Chondrocyte (in vitro differentiated cells): ENCODE data around the gene CCDC28A. TPM values are rescaled to one million over a fixed set of nuclear protein-coding genes. Genes with fewer than 3 reads are reported as not detected.
A peak's percentile ranks its signal among the peaks of the same experiment; 100 is the strongest.

Experiments used
- DNase-seq: peaks from one replicate; pipeline ENCODE4 v3.0.0; 2021; ENCODE audit warnings: mixed read lengths, low spot score
- H3K27ac Mint-ChIP-seq: one replicate; pipeline ENCODE4 v1.8.0; 2021; ENCODE audit warnings: mild to moderate bottlenecking, moderate library complexity, mixed read lengths; ENCODE audit not compliant: unreplicated experiment
- H3K27me3 Mint-ChIP-seq: 2 replicates; pipeline ENCODE4 v1.8.0; 2021; ENCODE audit warnings: low read depth, mixed read lengths
- H3K36me3 Mint-ChIP-seq: 2 replicates; pipeline ENCODE4 v1.8.0; 2021; ENCODE audit warnings: low read depth, mixed read lengths
- H3K4me1 Mint-ChIP-seq: 2 replicates; pipeline ENCODE4 v1.8.0; 2021; ENCODE audit warnings: low read depth, mild to moderate bottlenecking, mixed read lengths
- H3K4me3 Mint-ChIP-seq: one replicate; pipeline ENCODE4 v1.8.0; 2021; ENCODE audit warnings: mild to moderate bottlenecking, moderate library complexity, mixed read lengths; ENCODE audit not compliant: unreplicated experiment
- H3K9me3 Mint-ChIP-seq: 2 replicates; pipeline ENCODE4 v1.8.0; 2021; ENCODE audit warnings: low read depth, mixed read lengths
- total RNA-seq: library from RNA; stranded (reverse); gene quantifications from 3 replicates; pipeline ENCODE4 v1.2.1, GENCODE V29; 2021
- TF ChIP-seq, protein P1 (sequence below): fragments of 200-600 bp; sonication (generic); IDR thresholded peaks from 2 replicates; pipeline ENCODE4 v1.5.0; 2021; ENCODE audit warnings: antibody characterized with exemption, mild to moderate bottlenecking, moderate library complexity

CCDC28A gene
- total RNA-seq, 1 donor from 2014 or later, result 7.1 TPM

DNA sequence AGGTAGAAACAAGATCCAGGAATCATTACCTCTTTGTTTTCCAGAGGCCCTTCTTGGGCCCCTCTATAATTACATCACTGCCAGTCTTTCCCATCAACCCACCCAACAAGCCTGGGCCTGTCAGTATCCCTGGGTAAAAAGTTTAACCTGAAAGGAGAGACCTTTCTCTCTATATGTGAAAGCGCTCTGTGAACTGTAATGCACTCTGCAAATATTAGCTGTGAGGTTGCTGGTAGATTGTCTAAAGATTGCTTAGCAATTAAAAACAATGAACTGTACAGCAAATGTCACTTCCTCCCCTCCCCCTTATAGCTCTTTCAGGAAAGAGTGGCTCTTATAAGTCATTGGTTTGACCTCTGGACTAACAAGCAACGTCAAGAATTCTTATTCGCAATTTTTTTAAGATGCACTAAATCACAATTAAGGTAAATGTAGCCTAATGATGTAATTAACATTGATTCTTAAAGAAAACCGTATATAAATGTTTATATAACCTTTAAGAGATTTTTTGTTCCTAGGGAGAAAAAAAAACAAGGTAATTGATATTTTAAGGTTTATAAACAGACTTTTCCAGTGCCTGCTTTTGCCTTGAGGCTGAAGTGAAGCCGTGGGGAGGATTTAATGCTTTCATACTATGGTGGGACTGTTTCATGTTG lies 40.7 kb downstream of the CCDC28A start:
- DNase-seq, result no peak
- TF ChIP-seq, protein P1, sequence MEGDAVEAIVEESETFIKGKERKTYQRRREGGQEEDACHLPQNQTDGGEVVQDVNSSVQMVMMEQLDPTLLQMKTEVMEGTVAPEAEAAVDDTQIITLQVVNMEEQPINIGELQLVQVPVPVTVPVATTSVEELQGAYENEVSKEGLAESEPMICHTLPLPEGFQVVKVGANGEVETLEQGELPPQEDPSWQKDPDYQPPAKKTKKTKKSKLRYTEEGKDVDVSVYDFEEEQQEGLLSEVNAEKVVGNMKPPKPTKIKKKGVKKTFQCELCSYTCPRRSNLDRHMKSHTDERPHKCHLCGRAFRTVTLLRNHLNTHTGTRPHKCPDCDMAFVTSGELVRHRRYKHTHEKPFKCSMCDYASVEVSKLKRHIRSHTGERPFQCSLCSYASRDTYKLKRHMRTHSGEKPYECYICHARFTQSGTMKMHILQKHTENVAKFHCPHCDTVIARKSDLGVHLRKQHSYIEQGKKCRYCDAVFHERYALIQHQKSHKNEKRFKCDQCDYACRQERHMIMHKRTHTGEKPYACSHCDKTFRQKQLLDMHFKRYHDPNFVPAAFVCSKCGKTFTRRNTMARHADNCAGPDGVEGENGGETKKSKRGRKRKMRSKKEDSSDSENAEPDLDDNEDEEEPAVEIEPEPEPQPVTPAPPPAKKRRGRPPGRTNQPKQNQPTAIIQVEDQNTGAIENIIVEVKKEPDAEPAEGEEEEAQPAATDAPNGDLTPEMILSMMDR, result no peak
- Mint-ChIP-seq H3K27me3 (no peaks in the 10 kb centered on the region), H3K9me3 (peaks cover 4% of the 10 kb centered on the region), H3K4me3 (no peak overlapping the region), H3K36me3 (no peaks in the 10 kb centered on the region), H3K4me1 (peaks cover 13% of the 10 kb centered on the region), H3K27ac (no peak overlapping the region)

DNA sequence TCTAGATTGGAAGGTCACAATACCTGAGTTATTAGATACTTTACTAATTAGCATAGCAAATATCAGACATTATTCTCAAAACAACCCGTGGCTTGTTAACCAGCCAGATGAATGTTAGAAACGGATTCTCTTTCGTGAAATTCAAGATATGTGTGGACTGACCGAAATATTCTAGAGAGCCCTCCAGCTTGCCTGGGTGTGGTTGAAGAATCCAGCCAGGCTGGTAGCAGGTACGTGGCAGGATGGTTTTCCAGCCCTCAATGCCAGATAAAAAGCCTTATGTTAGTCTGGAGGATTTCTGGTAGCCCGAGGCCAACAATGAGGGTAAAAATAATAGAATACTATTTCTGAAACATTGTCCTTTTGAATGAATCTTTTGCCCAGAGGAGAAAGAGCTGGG lies 41.7 kb downstream of the CCDC28A start:
- H3K4me3 Mint-ChIP-seq, result no peak overlapping the region
- no peaks in the 10 kb centered on the region for H3K27me3 Mint-ChIP-seq
- TF ChIP-seq, protein P1, result no peak
- H3K36me3 Mint-ChIP-seq, result no peaks in the 10 kb centered on the region
- DNase-seq, result no peak
- H3K27ac Mint-ChIP-seq, result no peak overlapping the region
- H3K4me1 Mint-ChIP-seq, result peaks cover 13% of the 10 kb centered on the region
- H3K9me3 Mint-ChIP-seq, result no peaks in the 10 kb centered on the region

DNA sequence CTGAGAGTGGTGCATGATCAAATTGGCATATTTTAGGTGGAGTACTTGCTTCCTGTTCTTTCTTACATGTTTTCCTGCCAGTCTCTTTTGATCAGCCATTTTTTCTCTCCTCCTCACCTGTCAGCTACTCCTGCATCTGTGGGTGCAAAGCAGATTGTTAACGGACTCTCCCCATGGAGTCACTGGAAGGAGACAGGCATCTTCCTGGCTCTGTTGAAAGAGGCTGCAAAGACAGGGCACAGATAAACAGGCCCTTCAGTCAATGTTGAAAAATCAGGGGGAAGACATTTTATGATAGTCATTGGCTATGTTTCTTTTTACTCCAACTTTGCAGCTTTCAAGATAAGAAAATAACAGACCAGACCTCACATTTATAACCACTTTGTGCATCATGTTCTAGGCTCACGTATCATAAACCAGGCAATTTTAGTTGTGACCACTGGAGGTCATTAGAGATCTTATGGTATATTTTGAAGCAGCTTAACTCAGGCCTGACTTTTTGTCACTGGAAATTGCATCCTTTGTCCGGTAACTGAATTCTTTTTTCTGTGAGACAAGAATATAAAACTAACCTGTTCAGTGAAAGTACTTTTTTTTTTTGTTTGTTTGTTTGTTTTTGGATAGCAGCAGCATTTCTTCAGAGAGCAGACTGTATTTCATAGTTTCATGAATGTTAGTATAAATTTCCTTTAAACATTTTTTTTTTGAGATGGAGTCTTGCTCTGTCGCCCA lies 42.4 kb downstream of the CCDC28A start:
- H3K36me3 Mint-ChIP-seq, result no peaks in the 10 kb centered on the region
- TF ChIP-seq, protein P1, result peak; percentile 90
- no peak for DNase-seq
- H3K27ac Mint-ChIP-seq, result peak overlapping the region; percentile 78
- peaks cover 13% of the 10 kb centered on the region for H3K4me1 Mint-ChIP-seq
- no peaks in the 10 kb centered on the region for H3K27me3 Mint-ChIP-seq
- H3K9me3 Mint-ChIP-seq, result no peaks in the 10 kb centered on the region
- H3K4me3 Mint-ChIP-seq, result no peak overlapping the region

DNA sequence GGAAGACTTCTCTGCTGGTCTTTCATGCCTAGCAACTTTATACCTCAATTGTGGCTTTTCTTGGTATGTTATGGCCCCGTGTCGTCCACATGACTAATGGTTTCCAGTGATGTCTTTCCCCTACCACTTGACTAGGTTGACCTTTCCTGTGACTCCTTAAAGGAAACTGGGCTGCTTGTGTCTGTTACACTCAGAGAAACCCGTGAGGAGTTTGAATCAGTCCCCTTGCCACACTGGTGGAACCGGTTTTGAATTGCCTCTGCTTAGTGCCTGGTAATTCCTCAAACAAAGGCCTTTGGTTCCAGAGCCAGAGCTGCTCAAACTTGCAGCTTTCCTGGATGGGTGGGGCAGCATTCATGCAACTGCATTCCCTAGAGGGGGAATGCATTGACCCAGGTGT lies 44.2 kb downstream of the CCDC28A start:
- Mint-ChIP-seq H3K27me3 (no peaks in the 10 kb centered on the region), H3K4me1 (peaks cover 13% of the 10 kb centered on the region), H3K4me3 (no peak overlapping the region), H3K27ac (peak overlapping the region; percentile 73), H3K36me3 (no peaks in the 10 kb centered on the region), H3K9me3 (no peaks in the 10 kb centered on the region)
- DNase-seq, result no peak
- TF ChIP-seq, protein P1, result no peak

DNA sequence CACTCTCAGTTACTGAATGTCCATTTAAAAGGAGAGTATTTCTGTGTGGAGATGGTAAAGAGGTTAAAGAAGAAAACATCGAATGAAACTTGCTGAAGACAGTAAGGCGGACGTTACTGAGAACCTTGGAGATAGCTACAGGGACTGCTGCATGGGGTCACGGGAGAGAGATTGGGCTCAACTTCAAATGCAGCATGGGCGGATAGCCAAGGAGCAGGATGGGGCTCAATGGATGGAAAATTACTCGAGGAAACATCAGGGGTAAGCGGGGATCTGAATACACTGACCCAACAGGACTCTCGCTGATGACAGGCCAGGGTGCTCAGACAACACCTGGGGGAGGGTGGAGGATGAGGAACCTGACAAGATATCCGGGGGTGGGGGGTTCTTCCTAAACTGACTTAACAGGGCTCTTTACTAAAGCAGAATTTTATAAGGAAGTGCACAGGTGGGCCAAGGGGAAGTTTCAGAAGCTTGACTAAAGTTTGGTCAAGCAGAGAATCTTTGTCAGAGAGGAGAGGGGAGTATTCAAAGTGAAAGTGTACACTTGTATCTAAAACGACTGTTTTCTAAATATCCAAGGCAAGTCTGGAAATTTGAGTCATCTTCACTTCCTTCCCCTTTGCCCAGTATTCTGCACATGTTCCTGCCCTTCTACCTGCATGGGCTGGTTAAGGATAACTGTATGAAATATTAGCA lies 45.1 kb downstream of the CCDC28A start:
- Mint-ChIP-seq H3K4me3 (no peak overlapping the region), H3K27ac (no peak overlapping the region), H3K27me3 (no peaks in the 10 kb centered on the region), H3K4me1 (peaks cover 13% of the 10 kb centered on the region), H3K9me3 (no peaks in the 10 kb centered on the region), H3K36me3 (no peaks in the 10 kb centered on the region)
- TF ChIP-seq, protein P1, result no peak
- no peak for DNase-seq
